ENCODE results near the gene PRLH. TPM values are rescaled to one million over a fixed set of nuclear protein-coding genes. Genes with fewer than 3 reads are reported as not detected.
A peak's percentile ranks its signal among the peaks of the same experiment; 100 is the strongest.
"Not testable (repeated sequence)": the region's sequence is repeated elsewhere in the genome, so short reads cannot be mapped to it uniquely, and the experiment has no call there.

The PRLH gene
- total RNA-seq, 6 experiments from 2014 or later, result not detected

- H3K9me3 Mint-ChIP-seq, result no peaks in the 10 kb centered on the region
- peak; percentile 40 for DNase-seq
- H3K36me3 Mint-ChIP-seq (ENCODE audit: low read depth), result no peaks in the 10 kb centered on the region
- H3K27me3 Mint-ChIP-seq (ENCODE audit: insufficient read depth), result peaks cover 3% of the 10 kb centered on the region
- H3K27ac Mint-ChIP-seq, result peak overlapping the region; percentile 44; the same call in 1 of the 2 replicates
- peak; percentile 60 for TF ChIP-seq CTCF (IDR thresholded peaks at IDR 0.05)
- H3K4me3 Mint-ChIP-seq, result no peak overlapping the region
- peaks cover 28% of the 10 kb centered on the region for H3K4me1 Mint-ChIP-seq (ENCODE audit: low read depth)
Observed at GRCh38 chr2:237604960-237605359, 38.6 kb downstream of the PRLH start.

- H3K4me3 Mint-ChIP-seq; H3K27me3 Mint-ChIP-seq (ENCODE audit: insufficient read depth); H3K9me3 Mint-ChIP-seq; H3K27ac Mint-ChIP-seq; DNase-seq; H3K36me3 Mint-ChIP-seq (ENCODE audit: low read depth): not testable (repeated sequence)
- peaks cover 16% of the 10 kb centered on the region for H3K4me1 Mint-ChIP-seq (ENCODE audit: low read depth)
Observed at GRCh38 chr2:237606522-237606921, 40.1 kb downstream of the PRLH start.

- Mint-ChIP-seq H3K4me1 (ENCODE audit: low read depth) (peaks cover 44% of the 10 kb centered on the region), H3K27ac (no peak overlapping the region), H3K27me3 (ENCODE audit: insufficient read depth) (peaks cover 6% of the 10 kb centered on the region), H3K9me3 (no peaks in the 10 kb centered on the region), H3K4me3 (no peak overlapping the region), H3K36me3 (ENCODE audit: low read depth) (no peaks in the 10 kb centered on the region)
- TF ChIP-seq CTCF (IDR thresholded peaks at IDR 0.05), result no peak
- no peak for DNase-seq
Observed at GRCh38 chr2:237612527-237613357, 46.4 kb downstream of the PRLH start.

GRCh38 chr2:237613679-237614078, 47.3 kb downstream of the PRLH start:
- Mint-ChIP-seq H3K9me3 (no peaks in the 10 kb centered on the region), H3K27ac (no peak overlapping the region), H3K4me1 (ENCODE audit: low read depth) (peaks cover 53% of the 10 kb centered on the region), H3K27me3 (ENCODE audit: insufficient read depth) (peaks cover 6% of the 10 kb centered on the region; the same call in 1 of the 2 replicates), H3K36me3 (ENCODE audit: low read depth) (no peaks in the 10 kb centered on the region; the same call in 1 of the 2 replicates), H3K4me3 (no peak overlapping the region)
- no peak for DNase-seq
- TF ChIP-seq CTCF (IDR thresholded peaks at IDR 0.05), result no peak

GRCh38 chr2:237614151-237614720, 47.9 kb downstream of the PRLH start:
- Mint-ChIP-seq H3K4me1 (ENCODE audit: low read depth) (peaks cover 57% of the 10 kb centered on the region), H3K4me3 (no peak overlapping the region), H3K27me3 (ENCODE audit: insufficient read depth) (peaks cover 6% of the 10 kb centered on the region; the same call in 1 of the 2 replicates), H3K9me3 (no peaks in the 10 kb centered on the region), H3K36me3 (ENCODE audit: low read depth) (no peaks in the 10 kb centered on the region; the same call in 1 of the 2 replicates), H3K27ac (0 out of 2 replicates have a peak overlapping the region, but pooled peaks have one; percentile 22)
- DNase-seq, result no peak
- TF ChIP-seq CTCF (IDR thresholded peaks at IDR 0.05), result peak; percentile 45
